GF-D8 (cell line): ENCODE data around the gene FANK1.
"Not testable (repeated sequence)": the region's sequence is repeated elsewhere in the genome, so short reads cannot be mapped to it uniquely, and the experiment has no call there.

Experiments used
- DNase-seq: peaks from one replicate; lab custom pipeline; 2025; lab: John Stamatoyannopoulos, UW

The FANK1 gene

GRCh38 chr10:125889441-125889840 lies 6.9 kb upstream of the FANK1 start:
- DNase-seq, result not testable (repeated sequence)

- not testable (repeated sequence) for DNase-seq
Observed at GRCh38 chr10:125892402-125892801, 4.0 kb upstream of the FANK1 start.

- not testable (repeated sequence) for DNase-seq
Observed at GRCh38 chr10:125894176-125894575, 2.2 kb upstream of the FANK1 start.

- not testable (repeated sequence) for DNase-seq
Observed at GRCh38 chr10:125895130-125896087, 955 bp upstream of the FANK1 start.

- DNase-seq, result not testable (repeated sequence)
Observed at GRCh38 chr10:125897317-125897716, 953 bp downstream of the FANK1 start.

- not testable (repeated sequence) for DNase-seq
Observed at GRCh38 chr10:125900963-125901362, 4.6 kb downstream of the FANK1 start.

- DNase-seq, result not testable (repeated sequence)
Observed at GRCh38 chr10:125903135-125903640, 6.8 kb downstream of the FANK1 start.

GRCh38 chr10:125905069-125905994 lies 9.0 kb downstream of the FANK1 start:
- not testable (repeated sequence) for DNase-seq

GRCh38 chr10:125907598-125907997 lies 11.2 kb downstream of the FANK1 start:
- DNase-seq, result peak; percentile 53

- not testable (repeated sequence) for DNase-seq
Observed at GRCh38 chr10:125908813-125909212, 12.4 kb downstream of the FANK1 start.

GRCh38 chr10:125909491-125909890 lies 13.1 kb downstream of the FANK1 start:
- not testable (repeated sequence) for DNase-seq

- DNase-seq, result no peak
Observed at GRCh38 chr10:125911145-125911544, 14.8 kb downstream of the FANK1 start.

GRCh38 chr10:125911990-125912389 lies 15.6 kb downstream of the FANK1 start:
- no peak for DNase-seq

- DNase-seq, result not testable (repeated sequence)
Observed at GRCh38 chr10:125913277-125913676, 16.9 kb downstream of the FANK1 start.

GRCh38 chr10:125916977-125917376 lies 20.6 kb downstream of the FANK1 start:
- DNase-seq, result no peak

GRCh38 chr10:125917704-125918361 lies 21.5 kb downstream of the FANK1 start:
- DNase-seq, result not testable (repeated sequence)

- not testable (repeated sequence) for DNase-seq
Observed at GRCh38 chr10:125921643-125922306, 25.4 kb downstream of the FANK1 start.

- no peak for DNase-seq
Observed at GRCh38 chr10:125925262-125925834, 29.0 kb downstream of the FANK1 start.

GRCh38 chr10:125926247-125926646 lies 29.9 kb downstream of the FANK1 start:
- DNase-seq, result no peak

- not testable (repeated sequence) for DNase-seq
Observed at GRCh38 chr10:125927265-125927664, 30.9 kb downstream of the FANK1 start.
